Amniotic stem cell (primary cell): ENCODE results near the gene SLC6A2.
"Not testable (repeated sequence)": the region's sequence is repeated elsewhere in the genome, so short reads cannot be mapped to it uniquely, and the experiment has no call there.

Experiments used
- DNase-seq: peaks from one replicate; lab custom pipeline; 2025; lab: John Stamatoyannopoulos, UW

The SLC6A2 gene

GRCh38 chr16:55655897-55656681, at the start of gene SLC6A2:
Gene SLC6A2, plus strand, starts transcription at chr16:55655988. Its CDS starts 707 bp downstream, at chr16:55656695.
- no peak for DNase-seq

- DNase-seq = no peak
Observed at GRCh38 chr16:55613613-55614335, 42.0 kb upstream of the SLC6A2 start.

- DNase-seq = no peak
Observed at GRCh38 chr16:55615071-55615470, 40.7 kb upstream of the SLC6A2 start.

GRCh38 chr16:55615670-55616069, 40.1 kb upstream of the SLC6A2 start:
- not testable (repeated sequence) for DNase-seq

- no peak for DNase-seq
Observed at GRCh38 chr16:55621771-55622170, 34.0 kb upstream of the SLC6A2 start.

GRCh38 chr16:55622272-55622671, 33.5 kb upstream of the SLC6A2 start:
- DNase-seq = no peak

- DNase-seq = no peak
Observed at GRCh38 chr16:55622930-55623561, 32.7 kb upstream of the SLC6A2 start.

- DNase-seq = no peak
Observed at GRCh38 chr16:55623640-55624039, 32.1 kb upstream of the SLC6A2 start.

- DNase-seq = no peak
Observed at GRCh38 chr16:55624696-55625095, 31.1 kb upstream of the SLC6A2 start.

- DNase-seq = no peak
Observed at GRCh38 chr16:55625843-55626242, 29.9 kb upstream of the SLC6A2 start.

- no peak for DNase-seq
Observed at GRCh38 chr16:55628306-55628968, 27.4 kb upstream of the SLC6A2 start.

GRCh38 chr16:55630774-55631173, 25.0 kb upstream of the SLC6A2 start:
- DNase-seq = no peak

GRCh38 chr16:55632259-55632658, 23.5 kb upstream of the SLC6A2 start:
- DNase-seq = no peak

GRCh38 chr16:55634193-55634592, 21.6 kb upstream of the SLC6A2 start:
- DNase-seq = no peak

- no peak for DNase-seq
Observed at GRCh38 chr16:55638256-55638655, 17.5 kb upstream of the SLC6A2 start.

GRCh38 chr16:55640701-55641327, 15.0 kb upstream of the SLC6A2 start:
- no peak for DNase-seq

GRCh38 chr16:55641430-55642056, 14.2 kb upstream of the SLC6A2 start:
- no peak for DNase-seq

- no peak for DNase-seq
Observed at GRCh38 chr16:55642611-55643010, 13.2 kb upstream of the SLC6A2 start.

GRCh38 chr16:55643161-55643970, 12.4 kb upstream of the SLC6A2 start:
- no peak for DNase-seq

- no peak for DNase-seq
Observed at GRCh38 chr16:55645986-55646385, 9.8 kb upstream of the SLC6A2 start.

- DNase-seq = no peak
Observed at GRCh38 chr16:55647343-55647742, 8.4 kb upstream of the SLC6A2 start.
